Heart left ventricle (tissue), 16 donors: ENCODE measurements around the gene MGLL. TPM values are rescaled to one million over a fixed set of nuclear protein-coding genes. Genes with fewer than 3 reads are reported as not detected.

ENCODE experiments used
- ATAC-seq, 4 donors: fragments of 200-7000 bp; cut with Tn5 transposase; one replicate each; pipeline ENCODE4 v1.9.1; 2020 to 2022; ENCODE audit warnings: moderate library complexity in 4 of 4, mild to moderate bottlenecking in 3 of 4, moderate number of reproducible peaks in 1 of 4
- DNase-seq, 5 donors: peaks; one replicate each; pipeline ENCODE4 v3.0.0-alpha.2; 2020
- H3K27ac ChIP-seq, 12 donors: fragments of 200-600 bp; sonication (generic) in 4 of 12; one replicate each; pipeline versions ENCODE4 v1.5.0 to v1.8.0; 2016 to 2022; ENCODE audit warnings: mild to moderate bottlenecking in 2 of 12
- H3K27me3 ChIP-seq, 9 donors: fragments of 200-600 bp; sonication (generic) in 2 of 9; one replicate each; pipeline versions ENCODE4 v1.5.1 to v1.8.0; 2016 to 2022; ENCODE audit warnings: mild to moderate bottlenecking in 3 of 9
- H3K36me3 ChIP-seq, 9 donors: fragments of 200-600 bp; sonication (generic) in 2 of 9; one replicate each; pipeline versions ENCODE4 v1.5.0 to v1.8.0; 2018 to 2022; ENCODE audit warnings: mild to moderate bottlenecking in 2 of 9
- H3K4me1 ChIP-seq, 12 donors: fragments of 200-600 bp; sonication (generic) in 4 of 12; one replicate each; pipeline versions ENCODE4 v1.5.0 to v1.8.0; 2016 to 2022; ENCODE audit warnings: mild to moderate bottlenecking in 3 of 12
- H3K4me3 ChIP-seq, 12 donors: fragments of 200-600 bp; sonication (generic) in 4 of 12; one replicate each; pipeline versions ENCODE4 v1.5.0 to v1.8.0; 2017 to 2022; ENCODE audit warnings: mild to moderate bottlenecking in 9 of 12, moderate library complexity in 4 of 12
- H3K9me3 ChIP-seq, 12 donors: fragments of 200-600 bp; sonication (generic) in 4 of 12; one replicate each; pipeline versions ENCODE4 v1.5.0 to v1.8.0; 2016 to 2022; ENCODE audit warnings: mild to moderate bottlenecking in 1 of 12
- CTCF ChIP-seq, 12 donors: fragments of 200-600 bp; sonication (generic) in 4 of 12; IDR thresholded peaks; one replicate each; pipeline versions ENCODE4 v1.5.0 to v1.8.0; 2018 to 2022; ENCODE audit warnings: antibody characterized with exemption in 12 of 12, mild to moderate bottlenecking in 5 of 12
- POLR2A ChIP-seq, 2 donors: fragments of 450-650 bp; IDR thresholded peaks; one replicate each; pipeline ENCODE4 v1.6.1; 2017; ENCODE audit warnings: antibody characterized with exemption in 2 of 2, mild to moderate bottlenecking in 2 of 2, moderate library complexity in 2 of 2
- WGBS, 4 donors: extraction: QIAGEN DNeasy Blood & Tissue Kit in 2 of 4; methylation state at CpG; one replicate each; pipeline versions ENCODE4 v1.1.5 to v1.1.7; 2013 to 2018; 5-methylcytosine and 5-hydroxymethylcytosine counted together
- intact Hi-C, 10 donors: fragments of 100-400 bp; cut with DNase I; formaldehyde crosslinking; loops; one replicate each; pipeline versions ENCODE4 v1.11.1 to v1.14.2; 2022
- polyA plus RNA-seq, 2 donors: library from polyadenylated mRNA; stranded (reverse); fragments of 200-250 nt; gene quantifications; one replicate each; pipeline ENCODE4 v1.2.3, GENCODE V29; 2013
- total RNA-seq, 9 donors: library from RNA; depleted of rRNA in 2 of 9; stranded (reverse); fragments of >200 nt in 2 of 9; fragmentation: NEBNext Ultra II Directional in 3 of 9; extraction: Animal tissue kit (Norgen Biotek cat#: 25700) in 3 of 9; gene quantifications; one replicate each; pipeline versions ENCODE4 v1.1.0 to v1.2.4, GENCODE V29; 2016 to 2023
- donor health status: ischemic (EF 13 %, LVEDD 7.1; RV severe dilation, severe dysfunction).
- donor health status: healthy with polysubstance abuse.
- donor health status: DM: no; HTN: yes; CAD: no.
- donor health status: DM: no; HTN: no; CAD: no.
- donor health status: ischemic (EF 25% LVEDD 6.9; RV normal size, moderate dysfunction).
- donor health status: ischemic (EF 25% LVEDD 5.7; RV mildly dilated, moderate dysfunction).
- donor health status: healthy.
- donor health status: DM: yes; HTN: yes; CAD: no.
- donor health status: ischemic (EF 35%, LVEDD 5.7; RV mildly dilated, moderate dysfunction).
- donor health status: nonischemic (EF 11% LVEDD 7.7; RV severe dilation, severe dysfunction).
- donor health status: DM: yes; HTN: yes; CAD: no.
- donor health status: PGD.
- donor health status: ischemic (EF 29% LVEDD 5.4; RV normal size, mild dysfunction).
- donor health status: nonischemic (EF 23%, LVEDD 6.1; RV moderate dilation, normal function).

MGLL gene
- total and polyA plus RNA-seq, 11 donors = 38.5 to 119 (median 78.9) TPM

- Histone ChIP-seq H3K36me3 (no peaks in the 10 kb centered on the region), H3K9me3 (peaks cover 0 to 40% (median 19%) of the 10 kb centered on the region in 12 donors), H3K27me3 (no peaks in the 10 kb centered on the region), H3K27ac (no peak overlapping the region), H3K4me1 (no peaks in the 10 kb centered on the region), H3K4me3 (no peak overlapping the region)
- intact Hi-C loops = loop anchor here in 9 of 10 donors (1.0 to 10.0 kb wide), 8 partner anchors 133 to 257 kb away; no protein-coding TSS in a partner anchor
- no peak for TF ChIP-seq POLR2A (IDR thresholded peaks at IDR 0.05)
- peak; percentile 64 to 81 (median 72) for TF ChIP-seq CTCF (IDR thresholded peaks at IDR 0.05)
- peak in 3 of 4 donors; percentile 59 to 78 (median 63) for ATAC-seq
- DNase-seq = peak in 4 of 5 donors; percentile 52 to 79 (median 58)
- 51 to 56% (median 52%) methylated on average over 4 of the region's 4 CpGs for WGBS, 4 donors
Measured at GRCh38 chr3:127831723-127832172, 9.4 kb upstream of the MGLL start.

GRCh38 chr3:127829537-127829936 is 7.2 kb upstream of the MGLL start:
- Histone ChIP-seq H3K9me3 (peaks cover 0 to 40% (median 19%) of the 10 kb centered on the region in 12 donors), H3K4me1 (no peaks in the 10 kb centered on the region), H3K27me3 (no peaks in the 10 kb centered on the region), H3K36me3 (no peaks in the 10 kb centered on the region), H3K4me3 (no peak overlapping the region), H3K27ac (no peak overlapping the region)
- no peak for DNase-seq
- 3 to 86% (median 62%) methylated on average over 1 of the region's 1 CpG for WGBS, 4 donors
- intact Hi-C loops = loop anchor here in 2 of 10 donors (5.0 to 10.0 kb wide), 2 partner anchors 157 to 255 kb away; partner anchors contain the start of gene ABTB1 (in 1 of the 2)
- ATAC-seq = no peak
- TF ChIP-seq POLR2A (IDR thresholded peaks at IDR 0.05) (no peak), CTCF (IDR thresholded peaks at IDR 0.05) (no peak)

GRCh38 chr3:127827808-127828207 is 5.5 kb upstream of the MGLL start:
- peaks cover 0 to 5% (median 2%) of the 10 kb centered on the region in 12 donors for H3K4me1 ChIP-seq
- 79 to 87% (median 85%) methylated on average over 2 of the region's 2 CpGs for WGBS, 4 donors
- peaks cover 0 to 40% (median 19%) of the 10 kb centered on the region in 12 donors for H3K9me3 ChIP-seq
- no peaks in the 10 kb centered on the region for H3K27me3 ChIP-seq
- no peak overlapping the region for H3K27ac ChIP-seq
- no peak for DNase-seq
- no peaks in the 10 kb centered on the region for H3K36me3 ChIP-seq
- intact Hi-C loops = loop anchor here in 2 of 10 donors (5.0 to 10.0 kb wide), 2 partner anchors 156 to 253 kb away; partner anchors contain the start of gene ABTB1 (in 1 of the 2)
- TF ChIP-seq POLR2A (IDR thresholded peaks at IDR 0.05) (no peak), CTCF (IDR thresholded peaks at IDR 0.05) (no peak)
- ATAC-seq = no peak
- no peak overlapping the region for H3K4me3 ChIP-seq

GRCh38 chr3:127825756-127826155 is 3.4 kb upstream of the MGLL start:
- Histone ChIP-seq H3K4me1 (peaks cover 0 to 21% (median 8%) of the 10 kb centered on the region in 12 donors), H3K9me3 (peaks cover 0 to 37% (median 19%) of the 10 kb centered on the region in 12 donors), H3K27me3 (no peaks in the 10 kb centered on the region), H3K27ac (no peak overlapping the region), H3K4me3 (no peak overlapping the region), H3K36me3 (peaks cover 0 to 3% (median 0%) of the 10 kb centered on the region in 9 donors)
- intact Hi-C loops = loop anchor here in 3 of 10 donors (2.0 to 10.0 kb wide), 3 partner anchors 153 to 251 kb away; partner anchors contain the start of gene ABTB1 (in 1 of the 3)
- 88 to 89% (median 89%) methylated on average over 3 of the region's 3 CpGs for WGBS, 4 donors
- no peak for TF ChIP-seq POLR2A (IDR thresholded peaks at IDR 0.05)
- no peak for TF ChIP-seq CTCF (IDR thresholded peaks at IDR 0.05)
- DNase-seq (no peak), ATAC-seq (no peak)
